OCI-LY1 (cell line): ENCODE results near the gene MAP3K14.
A peak's percentile ranks its signal among the peaks of the same experiment; 100 is the strongest.

ENCODE experiments used
- H2AFZ ChIP-seq: fragments of 200-600 bp; sonication (generic), shearing (Covaris generic); 2 replicates; pipeline ENCODE4 v1.6.0; 2014; ENCODE audit warnings: antibody characterized with exemption, mild to moderate bottlenecking, low read length
- H3F3A ChIP-seq: fragments of 200-600 bp; sonication (generic), shearing (Covaris generic); 2 replicates; pipeline ENCODE4 v1.6.0; 2014; ENCODE audit warnings: mild to moderate bottlenecking, antibody characterized with exemption, low read length, moderate library complexity; ENCODE audit not compliant: insufficient read depth
- H3K27ac ChIP-seq: fragments of 200-600 bp; sonication (generic); 2 replicates; pipeline ENCODE4 v1.5.1; 2014; ENCODE audit warnings: low read length, mixed run types, mild to moderate bottlenecking, low read depth; ENCODE audit not compliant: poor library complexity, severe bottlenecking
- H3K27me3 ChIP-seq: fragments of 200-600 bp; sonication (generic); 2 replicates; pipeline ENCODE4 v1.6.0; 2014; ENCODE audit warnings: antibody characterized with exemption, mild to moderate bottlenecking, low read length, moderate library complexity; ENCODE audit not compliant: insufficient read depth
- H3K36me3 ChIP-seq: fragments of 200-600 bp; sonication (generic); 2 replicates; pipeline ENCODE4 v1.6.1; 2014; ENCODE audit warnings: mild to moderate bottlenecking, antibody characterized with exemption, low read length, moderate library complexity, mixed read lengths; ENCODE audit not compliant: insufficient read depth
- H3K4me1 ChIP-seq: fragments of 200-600 bp; sonication (generic); 2 replicates; pipeline ENCODE4 v1.5.1; 2014; ENCODE audit warnings: mild to moderate bottlenecking, low read length, moderate library complexity; ENCODE audit not compliant: insufficient read depth, severe bottlenecking
- H3K4me2 ChIP-seq: fragments of 200-600 bp; sonication (generic), shearing (Covaris generic); 2 replicates; pipeline ENCODE4 v1.6.1; 2014; ENCODE audit warnings: low read length
- H3K4me3 ChIP-seq: fragments of 200-600 bp; sonication (generic); 2 replicates; pipeline ENCODE4 v1.5.1; 2014; ENCODE audit warnings: low read length, low read depth, mild to moderate bottlenecking, mixed read lengths; ENCODE audit not compliant: poor library complexity, severe bottlenecking
- H3K79me2 ChIP-seq: fragments of 200-600 bp; shearing (Covaris generic); 2 replicates; pipeline ENCODE4 v1.6.1; 2016; ENCODE audit warnings: mixed run types, low read length, mixed read lengths; ENCODE audit not compliant: insufficient read depth
- H3K9ac ChIP-seq: fragments of 200-600 bp; sonication (generic), shearing (Covaris generic); 2 replicates; pipeline ENCODE4 v1.6.1; 2014; ENCODE audit warnings: mild to moderate bottlenecking, low read length, mixed read lengths
- H3K9me2 ChIP-seq: fragments of 200-600 bp; sonication (generic), shearing (Covaris generic); 2 replicates; pipeline ENCODE4 v1.6.1; 2014; ENCODE audit warnings: low read depth, mild to moderate bottlenecking, low read length, mixed read lengths
- H3K9me3 ChIP-seq: fragments of 200-600 bp; shearing (Covaris generic); 2 replicates; pipeline ENCODE4 v1.6.1; 2014; ENCODE audit warnings: low read length, mixed read lengths
- H4K20me1 ChIP-seq: fragments of 200-600 bp; sonication (generic), shearing (Covaris generic); 2 replicates; pipeline ENCODE4 v1.6.0; 2016; ENCODE audit warnings: mild to moderate bottlenecking, low read length; ENCODE audit not compliant: insufficient read depth
- CTCF ChIP-seq: fragments of 200-600 bp; sonication (generic), shearing (Covaris generic); IDR thresholded peaks from 2 replicates; pipeline ENCODE4 v1.5.1; 2017; ENCODE audit warnings: mild to moderate bottlenecking, antibody characterized with exemption, low read length, moderate library complexity, mixed read lengths
- EZH2 ChIP-seq: fragments of 200-600 bp; sonication (generic), shearing (Covaris generic); IDR thresholded peaks from 2 replicates; pipeline ENCODE4 v1.8.0; 2017; ENCODE audit warnings: borderline replicate concordance, mixed run types, mild to moderate bottlenecking, antibody characterized with exemption, low read length, moderate library complexity, mixed read lengths

Gene MAP3K14

GRCh38 chr17:45229681-45230409 is 87.0 kb downstream of the MAP3K14 start:
- peaks cover 5% of the 10 kb centered on the region; the same call in 1 of the 2 replicates for H3F3A ChIP-seq
- H3K36me3 ChIP-seq: no peaks in the 10 kb centered on the region
- H3K4me1 ChIP-seq: peaks cover 54% of the 10 kb centered on the region
- H3K9ac ChIP-seq: no peak overlapping the region
- H3K4me3 ChIP-seq: no peak overlapping the region
- no peak overlapping the region for H3K4me2 ChIP-seq
- H3K27ac ChIP-seq: no peak overlapping the region
- H2AFZ ChIP-seq: no peak overlapping the region
- no peaks in the 10 kb centered on the region for H3K9me3 ChIP-seq
- no peaks in the 10 kb centered on the region for H3K9me2 ChIP-seq
- no peaks in the 10 kb centered on the region for H3K79me2 ChIP-seq
- H3K27me3 ChIP-seq: no peaks in the 10 kb centered on the region
- no peak for TF ChIP-seq CTCF
- TF ChIP-seq EZH2: no peak
- H4K20me1 ChIP-seq: no peaks in the 10 kb centered on the region

- peaks cover 5% of the 10 kb centered on the region; the same call in 1 of the 2 replicates for H3F3A ChIP-seq
- no peak overlapping the region for H3K9ac ChIP-seq
- H3K9me3 ChIP-seq: no peaks in the 10 kb centered on the region
- H3K27me3 ChIP-seq: no peaks in the 10 kb centered on the region
- no peaks in the 10 kb centered on the region for H3K9me2 ChIP-seq
- H4K20me1 ChIP-seq: no peaks in the 10 kb centered on the region
- no peak overlapping the region for H2AFZ ChIP-seq
- H3K27ac ChIP-seq: peak overlapping the region; percentile 95
- no peaks in the 10 kb centered on the region for H3K79me2 ChIP-seq
- H3K4me1 ChIP-seq: peaks cover 63% of the 10 kb centered on the region
- H3K36me3 ChIP-seq: no peaks in the 10 kb centered on the region
- peak overlapping the region; percentile 95; the same call in 1 of the 2 replicates for H3K4me2 ChIP-seq
- no peak for TF ChIP-seq EZH2
- TF ChIP-seq CTCF: no peak
- H3K4me3 ChIP-seq: no peak overlapping the region
Observed at GRCh38 chr17:45228763-45229539, 87.9 kb downstream of the MAP3K14 start.

- H3K4me1 ChIP-seq: peaks cover 71% of the 10 kb centered on the region
- no peaks in the 10 kb centered on the region for H3K79me2 ChIP-seq
- TF ChIP-seq CTCF: no peak
- no peak for TF ChIP-seq EZH2
- H3K4me3 ChIP-seq: peak overlapping the region; percentile 5
- H3K9me2 ChIP-seq: no peaks in the 10 kb centered on the region
- H3F3A ChIP-seq: peaks cover 5% of the 10 kb centered on the region; the same call in 1 of the 2 replicates
- H3K9me3 ChIP-seq: no peaks in the 10 kb centered on the region
- no peaks in the 10 kb centered on the region for H3K27me3 ChIP-seq
- H4K20me1 ChIP-seq: no peaks in the 10 kb centered on the region
- H3K27ac ChIP-seq: peak overlapping the region; percentile 95
- peak overlapping the region; percentile 95 for H3K4me2 ChIP-seq
- H2AFZ ChIP-seq: no peak overlapping the region
- H3K36me3 ChIP-seq: no peaks in the 10 kb centered on the region
- H3K9ac ChIP-seq: peak overlapping the region; percentile 66; the same call in 1 of the 2 replicates
Observed at GRCh38 chr17:45227926-45228762, 88.7 kb downstream of the MAP3K14 start.
